H1 (cell line): ENCODE results near the gene ZBTB22. TPM values are rescaled to one million over a fixed set of nuclear protein-coding genes. Genes with fewer than 3 reads are reported as not detected.
"Not testable (repeated sequence)": the region's sequence is repeated elsewhere in the genome, so short reads cannot be mapped to it uniquely, and the experiment has no call there.

Experiments
- CTCF ChIA-PET: fragments of 300-600 bp; sonication (Branson Sonifier 250); formaldehyde crosslinking; loops from one replicate; lab custom pipeline; 2021; ENCODE audit not compliant: partially characterized antibody; lab: Charles Lee
- POLR2A ChIA-PET: fragments of 300-600 bp; sonication (Branson Sonifier 250); formaldehyde crosslinking; loops from one replicate; lab custom pipeline; 2021; ENCODE audit warnings: inconsistent platforms; ENCODE audit not compliant: partially characterized antibody; lab: Charles Lee
- DNase-seq, 2 experiments: peaks; one replicate each; pipeline versions ENCODE4 v3.0.0 to v3.0.0-alpha.2; 2010 to 2022; ENCODE audit warnings: low spot score in 2 of 2, low read depth in 1 of 2, mixed read lengths in 1 of 2
- FAIRE-seq: peaks from 2 replicates; lab custom pipeline; 2011; peaks lifted over from hg19 to GRCh38; lab: Jason Lieb, UNC
- H2AFZ ChIP-seq: 2 replicates; pipeline ENCODE4 v1.8.1; 2012; ENCODE audit warnings: low read length, inconsistent platforms
- H2AK5ac ChIP-seq: 2 replicates; pipeline ENCODE4 v1.6.1; 2013; ENCODE audit warnings: low read depth, low read length
- H2BK120ac ChIP-seq: replicated peaks from 2 replicates; pipeline ENCODE3; 2013; ENCODE audit warnings: low read depth, low read length, inconsistent platforms
- H2BK12ac ChIP-seq: 2 replicates; pipeline ENCODE4 v1.6.1; 2013; ENCODE audit warnings: low read depth, low read length
- H2BK15ac ChIP-seq: 2 replicates; pipeline ENCODE4 v1.6.1; 2013; ENCODE audit warnings: low read length
- H2BK20ac ChIP-seq: 2 replicates; pipeline ENCODE4 v1.6.1; 2013; ENCODE audit warnings: low read length
- H2BK5ac ChIP-seq: 2 replicates; pipeline ENCODE4 v1.6.1; 2013; ENCODE audit warnings: low read depth, low read length
- H3K14ac ChIP-seq: 2 replicates; pipeline ENCODE4 v1.6.1; 2013; ENCODE audit warnings: inconsistent platforms; ENCODE audit not compliant: insufficient read length
- H3K18ac ChIP-seq: 2 replicates; pipeline ENCODE4 v1.6.1; 2013; ENCODE audit warnings: low read length; ENCODE audit errors: extremely low read depth
- H3K23ac ChIP-seq: 2 replicates; pipeline ENCODE4 v1.6.1; 2013; ENCODE audit warnings: inconsistent platforms; ENCODE audit not compliant: insufficient read length
- H3K23me2 ChIP-seq: 2 replicates; pipeline ENCODE4 v1.6.1; 2013; ENCODE audit warnings: low read depth, low read length
- H3K27ac ChIP-seq: 2 replicates; pipeline ENCODE4 v1.6.1; 2011; ENCODE audit warnings: low read depth, low read length, inconsistent platforms
- H3K27me3 ChIP-seq, 4 experiments: replicated peaks in 1 of 4; 1 replicate in 1 of 4; 2 replicates in 3 of 4; pipeline versions ENCODE4 v1.6.1 to v1.8.1; 2011 to 2013; ENCODE audit warnings: low read length in 3 of 4, mild to moderate bottlenecking in 3 of 4, inconsistent platforms in 2 of 4, mixed read lengths in 2 of 4, moderate library complexity in 1 of 4; ENCODE audit not compliant: control insufficient read depth in 3 of 4, insufficient read depth in 3 of 4; ENCODE audit errors: extremely low read depth in 1 of 4
- H3K36me3 ChIP-seq, 4 experiments: 2 replicates each; pipeline versions ENCODE4 v1.6.1 to v1.8.1; 2011 to 2013; ENCODE audit warnings: mild to moderate bottlenecking in 4 of 4, low read length in 3 of 4, moderate library complexity in 2 of 4, control low read depth in 1 of 4, inconsistent platforms in 1 of 4; ENCODE audit not compliant: insufficient read depth in 4 of 4, control insufficient read depth in 2 of 4
- H3K4ac ChIP-seq: replicated peaks from 2 replicates; pipeline ENCODE3; 2013; ENCODE audit warnings: low read length, low read depth, mixed read lengths, inconsistent platforms; ENCODE audit not compliant: insufficient read length
- H3K4me1 ChIP-seq, 4 experiments: replicated peaks in 1 of 4; 1 replicate in 1 of 4; 2 replicates in 3 of 4; pipeline versions ENCODE4 v1.6.1 to v1.8.1; 2011 to 2013; ENCODE audit warnings: low read length in 3 of 4, inconsistent platforms in 2 of 4, mixed read lengths in 1 of 4; ENCODE audit not compliant: insufficient read depth in 4 of 4, control insufficient read depth in 3 of 4
- H3K4me2 ChIP-seq, 2 experiments: 2 replicates each; pipeline versions ENCODE4 v1.6.1 to v1.8.1; 2011 to 2013; ENCODE audit warnings: low read depth in 2 of 2, low read length in 2 of 2, control low read depth in 1 of 2, inconsistent platforms in 1 of 2, mild to moderate bottlenecking in 1 of 2; ENCODE audit not compliant: insufficient read depth in 1 of 2
- H3K4me3 ChIP-seq, 4 experiments: fragments of 200-600, 300-600 bp in 1 of 4; sonication (generic), shearing (Covaris generic), sonication (Bioruptor Twin) in 1 of 4; 2 replicates each; pipeline versions ENCODE4 v1.5.1 to v1.8.1; 2011 to 2016; ENCODE audit warnings: low read length in 4 of 4, low read depth in 3 of 4, control low read depth in 2 of 4, inconsistent platforms in 2 of 4, mild to moderate bottlenecking in 2 of 4, mixed read lengths in 1 of 4, moderate library complexity in 1 of 4; ENCODE audit not compliant: insufficient read depth in 2 of 4; ENCODE audit errors: extremely low read depth in 1 of 4
- H3K56ac ChIP-seq: replicated peaks from 2 replicates; pipeline ENCODE3; 2013; ENCODE audit warnings: low read depth, mild to moderate bottlenecking, mixed read lengths, low read length, inconsistent platforms; ENCODE audit not compliant: insufficient read length
- H3K79me1 ChIP-seq: 2 replicates; pipeline ENCODE4 v1.6.1; 2013; ENCODE audit warnings: low read depth, low read length, control low read depth
- H3K79me2 ChIP-seq, 2 experiments: 2 replicates each; pipeline versions ENCODE4 v1.6.1 to v1.8.1; 2012 to 2013; ENCODE audit warnings: low read length in 2 of 2, mild to moderate bottlenecking in 2 of 2, inconsistent platforms in 1 of 2; ENCODE audit not compliant: insufficient read depth in 2 of 2, control insufficient read depth in 1 of 2
- H3K9ac ChIP-seq, 4 experiments: replicated peaks in 1 of 4; 1 replicate in 1 of 4; 2 replicates in 3 of 4; pipeline versions ENCODE4 v1.6.1 to v1.8.1; 2011 to 2013; ENCODE audit warnings: low read depth in 3 of 4, low read length in 3 of 4, control low read depth in 2 of 4, mild to moderate bottlenecking in 2 of 4, moderate library complexity in 2 of 4, inconsistent platforms in 1 of 4; ENCODE audit errors: extremely low read depth in 1 of 4
- H3K9me3 ChIP-seq, 2 experiments: 2 replicates each; pipeline versions ENCODE4 v1.6.1 to v1.8.1; 2012 to 2013; ENCODE audit warnings: mild to moderate bottlenecking in 2 of 2, moderate library complexity in 2 of 2, control low read depth in 1 of 2, inconsistent platforms in 1 of 2, low read depth in 1 of 2, low read length in 1 of 2, mixed read lengths in 1 of 2; ENCODE audit not compliant: insufficient read depth in 2 of 2
- H4K20me1 ChIP-seq, 2 experiments: replicated peaks in 1 of 2; 2 replicates each; pipeline versions ENCODE3 to v1.8.1; 2011 to 2013; ENCODE audit warnings: inconsistent platforms in 2 of 2, low read length in 2 of 2, mild to moderate bottlenecking in 1 of 2; ENCODE audit not compliant: insufficient read depth in 2 of 2, control insufficient read depth in 1 of 2
- H4K5ac ChIP-seq: 2 replicates; pipeline ENCODE4 v1.6.1; 2013; ENCODE audit warnings: low read length, low read depth, mixed read lengths, inconsistent platforms; ENCODE audit not compliant: insufficient read length
- H4K8ac ChIP-seq: 2 replicates; pipeline ENCODE4 v1.8.0; 2013; ENCODE audit warnings: mild to moderate bottlenecking, moderate library complexity, low read length, inconsistent platforms; ENCODE audit not compliant: insufficient read depth; ENCODE audit errors: extremely low read depth
- H4K91ac ChIP-seq: replicated peaks from 2 replicates; pipeline ENCODE3; 2013; ENCODE audit warnings: low read length, mixed read lengths, inconsistent platforms; ENCODE audit not compliant: insufficient read length
- WGBS, 2 experiments: shearing (Covaris generic) in 1 of 2; methylation state at CpG; one replicate each; pipeline versions ENCODE4 v1.1.6 to v1.1.7; 2013 to 2015; ENCODE audit warnings: low lambda C conversion rate in 2 of 2, mixed read lengths in 2 of 2, inconsistent platforms in 1 of 2, low coverage in 1 of 2, missing lambda C conversion rate in 1 of 2; ENCODE audit not compliant: insufficient replicate concordance in 2 of 2, insufficient coverage in 1 of 2, insufficient read length in 1 of 2; ENCODE audit errors: extremely low coverage in 1 of 2, missing lambda C conversion rate in 1 of 2; 5-methylcytosine and 5-hydroxymethylcytosine counted together
- polyA plus RNA-seq, 7 experiments: library from polyadenylated mRNA; depleted of rRNA in 3 of 7; stranded (reverse) in 5 of 7; unstranded in 2 of 7; fragments of >200 nt in 5 of 7; fragments of 200-250 nt in 2 of 7; gene quantifications; 1 replicate in 5 of 7; 2 replicates in 1 of 7; 4 replicates in 1 of 7; pipeline versions ENCODE4 v1.2.1 to v1.2.3, GENCODE V29; 2011 to 2013; ENCODE audit warnings: missing spikeins in 2 of 7, mixed read lengths in 2 of 7
- total RNA-seq: library from RNA; stranded (reverse); fragmentation: NEBNext Ultra II Directional; extraction: Animal tissue kit (Norgen Biotek cat#: 25700); gene quantifications from 2 replicates; pipeline ENCODE4 v1.2.1, GENCODE V29; 2021
- TF ChIP-seq, protein P1 (sequence below), 3 experiments: IDR thresholded peaks; 1 replicate in 2 of 3; 2 replicates in 1 of 3; pipeline versions ENCODE4 v1.5.1 to v1.6.1; 2011; ENCODE audit warnings: low read length in 3 of 3, mild to moderate bottlenecking in 3 of 3, inconsistent platforms in 2 of 3, low read depth in 1 of 3, moderate library complexity in 1 of 3; ENCODE audit not compliant: insufficient read depth in 1 of 3; ENCODE audit errors: control extremely low read depth in 1 of 3

Gene ZBTB22
- total and polyA plus RNA-seq, 2 of the 8 experiments (the other 6 are each of a cell fraction or from before 2014, with no cell fraction given): 7.4 to 9.9 TPM

GRCh38 chr6:33365206-33365971 is 47.8 kb upstream of the ZBTB22 start:
- not testable (repeated sequence) for H2BK120ac ChIP-seq, H4K91ac ChIP-seq, H3K4me3 ChIP-seq, H3K27me3 ChIP-seq, H3K79me1 ChIP-seq, H3K4ac ChIP-seq, H3K4me2 ChIP-seq, H3K18ac ChIP-seq, H3K23ac ChIP-seq, H3K79me2 ChIP-seq, H4K5ac ChIP-seq, H2BK12ac ChIP-seq, H4K8ac ChIP-seq, H2BK15ac ChIP-seq, H3K23me2 ChIP-seq, H2BK5ac ChIP-seq, H3K4me1 ChIP-seq, H3K36me3 ChIP-seq, H3K9me3 ChIP-seq, H3K9ac ChIP-seq, H2AK5ac ChIP-seq, H3K56ac ChIP-seq, H2BK20ac ChIP-seq, H4K20me1 ChIP-seq, H2AFZ ChIP-seq, H3K27ac ChIP-seq, FAIRE-seq, H3K14ac ChIP-seq
- CTCF ChIA-PET: interaction anchor here (0.7 to 2.5 kb wide), 7 partner anchors 9 to 167 kb away, joined by 3 to 11 read pairs (median 4); no protein-coding TSS in a partner anchor
- POLR2A ChIA-PET: interaction anchor here (0.6 to 0.9 kb wide), 4 partner anchors 9 to 22 kb away, joined by 3 to 4 read pairs (median 3); no protein-coding TSS in a partner anchor
- TF ChIP-seq, protein P1, sequence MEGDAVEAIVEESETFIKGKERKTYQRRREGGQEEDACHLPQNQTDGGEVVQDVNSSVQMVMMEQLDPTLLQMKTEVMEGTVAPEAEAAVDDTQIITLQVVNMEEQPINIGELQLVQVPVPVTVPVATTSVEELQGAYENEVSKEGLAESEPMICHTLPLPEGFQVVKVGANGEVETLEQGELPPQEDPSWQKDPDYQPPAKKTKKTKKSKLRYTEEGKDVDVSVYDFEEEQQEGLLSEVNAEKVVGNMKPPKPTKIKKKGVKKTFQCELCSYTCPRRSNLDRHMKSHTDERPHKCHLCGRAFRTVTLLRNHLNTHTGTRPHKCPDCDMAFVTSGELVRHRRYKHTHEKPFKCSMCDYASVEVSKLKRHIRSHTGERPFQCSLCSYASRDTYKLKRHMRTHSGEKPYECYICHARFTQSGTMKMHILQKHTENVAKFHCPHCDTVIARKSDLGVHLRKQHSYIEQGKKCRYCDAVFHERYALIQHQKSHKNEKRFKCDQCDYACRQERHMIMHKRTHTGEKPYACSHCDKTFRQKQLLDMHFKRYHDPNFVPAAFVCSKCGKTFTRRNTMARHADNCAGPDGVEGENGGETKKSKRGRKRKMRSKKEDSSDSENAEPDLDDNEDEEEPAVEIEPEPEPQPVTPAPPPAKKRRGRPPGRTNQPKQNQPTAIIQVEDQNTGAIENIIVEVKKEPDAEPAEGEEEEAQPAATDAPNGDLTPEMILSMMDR (IDR thresholded peaks at IDR 0.05; ENCODE audit: control extremely low read depth in 1 of 3, insufficient read depth in 1 of 3, low read depth in 1 of 3, low read length in 3 of 3): peak; percentile 13 to 43 (median 40); a peak in 3 of 4 replicates
- peak in 1 of 2 experiments; percentile 51 for DNase-seq
- 88% methylated on average over 10 of the region's 10 CpGs; no CpG with 5 or more reads in 1 of the 2 experiments for WGBS, 2 experiments
